Loucy (cell line): ENCODE data around the gene ATP8A2.

ENCODE experiments used
- CTCF ChIP-seq: fragments of 200-600 bp; sonication (generic); conservative IDR thresholded peaks from 2 replicates; pipeline ENCODE4 v1.5.1; 2014; ENCODE audit warnings: mild to moderate bottlenecking, antibody characterized with exemption, low read length
- EZH2phosphoT487 ChIP-seq: fragments of 200-600 bp; IDR thresholded peaks from 2 replicates; pipeline ENCODE4 v1.6.1; 2018; ENCODE audit warnings: antibody characterized with exemption, mild to moderate bottlenecking, moderate library complexity, borderline replicate concordance

- no peak for TF ChIP-seq CTCF
- TF ChIP-seq EZH2phosphoT487: no peak
Observed at GRCh38 chr13:25654322-25654721, 282.5 kb downstream of the ATP8A2 start.
